Lower leg skin (tissue), 3 donors: ENCODE measurements around the gene OR6C74.

Experiments
- CTCF ChIP-seq, 3 donors: fragments of 450-650 bp; IDR thresholded peaks; one replicate each; pipeline ENCODE4 v1.5.1; 2016; ENCODE audit warnings: antibody characterized with exemption in 3 of 3, mild to moderate bottlenecking in 3 of 3, moderate library complexity in 2 of 3
- POLR2A ChIP-seq, 2 donors: fragments of 450-650 bp; IDR thresholded peaks; one replicate each; pipeline ENCODE4 v1.6.1; 2016 to 2017; ENCODE audit warnings: antibody characterized with exemption in 2 of 2, mild to moderate bottlenecking in 1 of 2, moderate library complexity in 1 of 2

- TF ChIP-seq CTCF (IDR thresholded peaks at IDR 0.05) (no peak), POLR2A (IDR thresholded peaks at IDR 0.05) (no peak)
Measured at GRCh38 chr12:55280991-55281390, 36.6 kb downstream of the OR6C74 start.
